Endometrial microvascular endothelial cells (primary cell): Measurements from ENCODE around the gene TCF15. TPM values are rescaled to one million over a fixed set of nuclear protein-coding genes. Genes with fewer than 3 reads are reported as not detected.
"Not testable (repeated sequence)": the region's sequence is repeated elsewhere in the genome, so short reads cannot be mapped to it uniquely, and the experiment has no call there.

ENCODE experiments used
- in situ Hi-C: cut with HindIII; loops from 2 replicates; pipeline ENCODE4 v1.10.0; 2017; ENCODE audit warnings: low sequenced_read_pairs, low pct_unique_long_range_greater_than_20kb; ENCODE audit errors: inconsistent ontology term
- total RNA-seq: library from RNA; depleted of rRNA; stranded (reverse); fragments of >200 nt; gene quantifications from one replicate; pipeline ENCODE4 v1.2.3, GENCODE V29; 2015; ENCODE audit errors: inconsistent ontology term

TCF15 gene
- total RNA-seq, 1 donor from 2014 or later, result 4.7 TPM

- in situ Hi-C loops, result no loop called here
These were observed 18.2 kb downstream of the TCF15 start for GRCh38 chr20:591941-592340.

DNA sequence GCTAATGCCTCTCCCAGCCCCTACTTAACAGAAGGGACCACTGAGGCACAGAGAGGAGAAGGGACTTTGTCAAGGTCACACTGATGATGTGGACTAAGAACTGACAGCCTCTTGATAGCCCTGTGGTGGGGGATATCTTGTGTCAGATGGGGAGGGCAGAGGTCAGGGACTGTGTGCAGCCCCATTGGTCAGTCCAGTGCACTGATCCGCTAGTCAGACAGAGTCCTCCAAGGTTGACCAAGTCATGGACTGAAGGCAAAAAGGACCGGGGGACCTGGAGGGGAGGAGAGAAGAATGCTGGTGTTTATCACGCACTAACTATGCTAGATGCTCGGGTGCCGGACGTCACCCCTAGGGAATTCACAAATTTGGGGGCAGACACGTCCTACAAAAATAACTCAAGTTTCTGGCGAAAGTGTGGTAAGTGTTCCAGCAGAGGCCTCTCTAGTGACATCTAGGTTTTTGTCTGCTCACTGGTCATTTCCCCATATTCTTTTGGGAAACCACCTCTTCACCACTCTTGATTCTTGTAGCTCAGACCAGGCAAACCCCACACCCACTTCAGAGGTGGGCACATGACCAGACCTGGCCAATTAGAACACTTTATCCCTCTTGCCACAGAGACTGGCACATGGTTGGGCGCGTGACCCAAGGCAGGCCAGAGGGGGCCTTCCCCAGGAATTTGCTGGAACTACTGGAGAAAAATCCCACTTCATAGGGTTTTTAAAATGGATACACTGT lies 21.0 kb downstream of the TCF15 start:
- in situ Hi-C loops, result no loop called here

DNA sequence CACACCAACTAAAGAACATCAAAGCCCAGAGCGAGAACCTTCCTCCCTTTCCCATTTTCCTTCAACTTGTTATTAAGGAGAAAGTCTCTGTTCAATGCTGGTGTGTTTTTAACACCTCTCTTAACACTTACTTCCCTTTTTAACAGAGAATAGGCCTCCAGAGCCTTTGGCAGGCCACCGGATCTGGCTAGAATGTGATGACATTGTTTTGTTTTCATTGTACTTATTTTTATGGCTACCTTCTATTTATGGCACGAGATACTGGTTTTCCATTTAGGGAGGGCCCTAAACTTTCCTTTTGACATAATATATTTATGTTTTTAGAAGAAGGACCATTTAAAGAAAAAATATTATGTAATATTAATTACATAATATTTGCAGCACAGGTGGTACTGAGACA lies 21.6 kb downstream of the TCF15 start:
- in situ Hi-C loops, result no loop called here

DNA sequence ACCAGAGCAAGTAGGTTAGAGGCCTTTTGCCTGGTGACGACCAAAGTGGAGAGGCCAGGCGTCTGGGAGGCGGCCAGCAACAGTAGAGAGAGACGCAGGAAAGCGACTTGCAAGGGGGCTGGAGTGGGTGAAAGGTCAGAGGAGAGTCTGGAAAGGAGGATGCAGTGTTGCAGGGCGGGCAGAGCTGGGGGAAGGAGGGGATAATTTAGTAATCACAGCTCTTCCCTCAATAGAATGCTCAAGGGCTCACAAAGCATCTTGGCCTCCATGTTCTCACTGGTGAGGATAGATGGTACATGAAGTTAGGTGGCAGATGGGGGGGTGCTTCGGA lies 25.2 kb downstream of the TCF15 start:
- in situ Hi-C loops, result no loop called here

- in situ Hi-C loops, result no loop called here
These were observed 25.7 kb downstream of the TCF15 start for GRCh38 chr20:584161-584970.

DNA sequence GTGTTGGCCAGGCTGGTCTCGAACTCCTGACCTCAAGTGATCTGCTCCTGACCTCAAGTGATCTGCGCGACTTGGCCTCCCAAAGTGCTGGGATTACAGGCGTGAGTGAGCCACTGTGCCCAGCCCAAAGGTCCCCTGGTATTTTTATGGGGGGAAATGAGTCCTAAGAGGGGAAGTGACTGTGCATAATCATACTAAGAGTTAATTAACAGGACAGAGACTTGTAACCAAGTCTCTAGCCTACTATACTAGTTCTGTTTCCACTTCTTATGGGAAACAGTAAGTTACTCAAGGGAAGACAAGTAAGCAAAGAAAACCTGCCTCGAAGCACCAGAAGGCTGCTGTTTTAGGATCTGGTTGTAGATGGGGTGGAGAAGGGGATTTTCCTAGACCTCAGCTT lies 27.9 kb downstream of the TCF15 start:
- in situ Hi-C loops, result no loop called here

DNA sequence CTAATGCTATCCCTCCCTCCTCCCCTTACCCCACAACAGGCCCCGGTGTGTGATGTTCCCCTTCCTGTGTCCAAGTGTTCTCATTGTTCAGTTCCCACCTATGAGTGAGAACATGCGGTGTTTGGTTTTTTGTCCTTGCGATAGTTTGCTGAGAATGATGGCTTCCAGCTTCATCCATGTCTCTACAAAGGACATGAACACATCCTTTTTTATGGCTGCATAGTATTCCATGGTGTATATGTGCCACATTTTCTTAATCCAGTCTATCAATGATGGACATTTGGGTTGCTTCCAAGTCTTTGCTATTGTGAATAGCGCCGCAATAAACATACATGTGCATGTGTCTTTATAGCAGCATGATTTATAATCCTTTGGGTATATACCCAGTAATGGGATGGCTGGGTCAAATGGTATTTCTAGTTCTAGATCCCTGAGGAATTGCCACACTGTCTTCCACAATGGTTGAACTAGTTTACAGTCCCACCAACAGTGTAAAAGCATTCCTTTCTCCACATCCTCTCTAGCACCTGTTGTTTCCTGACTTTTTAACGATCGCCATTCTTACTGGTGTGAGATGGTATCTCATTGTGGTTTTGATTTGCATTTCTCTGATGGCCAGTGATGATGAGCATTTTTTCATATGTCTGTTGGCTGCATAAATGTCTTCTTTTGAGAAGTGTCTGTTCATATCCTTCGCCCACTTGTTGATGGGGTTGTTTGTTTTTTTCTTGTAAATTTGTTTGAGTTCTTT lies 31.0 kb downstream of the TCF15 start:
- in situ Hi-C loops, result not testable (repeated sequence)

GRCh38 chr20:577167-577791 lies 32.8 kb downstream of the TCF15 start:
- in situ Hi-C loops, result no loop called here

DNA sequence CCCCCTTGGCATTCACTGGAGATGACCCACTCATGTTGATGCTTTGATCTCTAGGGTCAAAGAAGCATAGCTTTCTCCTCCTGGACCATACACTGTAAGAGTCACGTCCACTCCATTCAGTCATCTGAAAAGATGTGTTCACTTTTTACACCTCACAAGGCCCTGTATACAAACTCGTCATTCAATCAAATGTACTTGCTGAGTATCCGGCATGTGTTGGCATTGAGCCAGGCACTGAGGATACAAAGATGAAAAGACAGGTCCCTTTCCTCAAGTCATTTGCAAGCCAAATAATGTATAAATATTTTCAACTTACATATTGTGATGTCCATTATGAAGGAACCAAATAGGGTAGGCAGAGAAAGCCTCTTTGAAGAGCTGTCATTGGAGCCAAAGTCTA lies 34.0 kb downstream of the TCF15 start:
- in situ Hi-C loops, result no loop called here

DNA sequence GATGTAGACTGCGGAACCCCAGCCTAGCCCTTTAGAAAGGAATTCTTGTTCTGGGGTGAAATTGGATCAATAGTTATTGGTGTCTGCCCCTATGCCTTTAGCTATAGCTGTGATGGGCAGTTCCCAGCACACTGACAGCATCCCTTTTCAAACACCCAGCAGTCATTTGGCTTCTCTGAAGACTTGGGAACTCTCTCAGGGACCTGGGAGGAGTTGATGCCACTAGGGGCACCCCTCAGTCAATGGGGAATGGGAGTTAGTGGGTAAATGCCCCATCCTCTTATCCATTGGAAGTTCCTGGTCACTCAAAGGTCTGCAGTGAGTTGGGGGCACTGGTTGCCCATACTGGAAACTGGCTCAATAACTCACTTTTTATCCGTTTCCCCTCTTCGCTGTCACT lies 34.9 kb downstream of the TCF15 start:
- in situ Hi-C loops, result no loop called here

DNA sequence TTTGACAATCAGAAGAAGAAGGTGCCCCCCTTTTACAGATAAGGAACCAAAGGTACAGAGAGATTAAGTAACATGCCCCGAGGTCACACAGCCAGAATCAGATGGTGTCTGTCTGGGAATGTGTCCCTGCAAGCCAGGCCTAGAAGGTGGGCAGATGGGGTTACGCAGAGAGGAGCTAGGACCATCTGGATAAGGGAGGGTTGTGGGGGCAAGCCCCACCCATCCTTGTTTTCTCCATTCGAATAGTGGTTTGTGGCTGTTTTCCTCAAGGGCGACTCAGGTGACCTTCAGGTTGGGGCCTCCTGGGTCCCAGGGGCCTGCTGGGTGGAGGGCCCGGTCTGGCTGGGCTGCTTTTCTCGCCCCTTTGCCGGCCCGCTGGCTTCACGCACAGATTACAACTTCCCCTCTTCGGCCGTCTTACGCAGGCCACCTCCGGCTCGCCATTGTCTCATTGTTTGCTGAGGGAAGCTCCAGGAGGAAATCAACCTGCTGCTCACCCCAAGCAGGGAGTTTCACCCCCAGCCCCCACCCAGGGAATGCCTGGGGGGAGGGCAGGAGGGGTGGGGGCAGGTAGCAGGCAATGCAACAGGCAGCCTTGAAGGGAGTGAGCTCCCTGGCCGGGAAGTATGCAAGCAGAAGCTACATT lies 35.7 kb downstream of the TCF15 start:
- in situ Hi-C loops, result no loop called here

GRCh38 chr20:573414-574296 lies 36.5 kb downstream of the TCF15 start:
- in situ Hi-C loops, result no loop called here

GRCh38 chr20:572727-573126 lies 37.4 kb downstream of the TCF15 start:
- in situ Hi-C loops, result no loop called here

DNA sequence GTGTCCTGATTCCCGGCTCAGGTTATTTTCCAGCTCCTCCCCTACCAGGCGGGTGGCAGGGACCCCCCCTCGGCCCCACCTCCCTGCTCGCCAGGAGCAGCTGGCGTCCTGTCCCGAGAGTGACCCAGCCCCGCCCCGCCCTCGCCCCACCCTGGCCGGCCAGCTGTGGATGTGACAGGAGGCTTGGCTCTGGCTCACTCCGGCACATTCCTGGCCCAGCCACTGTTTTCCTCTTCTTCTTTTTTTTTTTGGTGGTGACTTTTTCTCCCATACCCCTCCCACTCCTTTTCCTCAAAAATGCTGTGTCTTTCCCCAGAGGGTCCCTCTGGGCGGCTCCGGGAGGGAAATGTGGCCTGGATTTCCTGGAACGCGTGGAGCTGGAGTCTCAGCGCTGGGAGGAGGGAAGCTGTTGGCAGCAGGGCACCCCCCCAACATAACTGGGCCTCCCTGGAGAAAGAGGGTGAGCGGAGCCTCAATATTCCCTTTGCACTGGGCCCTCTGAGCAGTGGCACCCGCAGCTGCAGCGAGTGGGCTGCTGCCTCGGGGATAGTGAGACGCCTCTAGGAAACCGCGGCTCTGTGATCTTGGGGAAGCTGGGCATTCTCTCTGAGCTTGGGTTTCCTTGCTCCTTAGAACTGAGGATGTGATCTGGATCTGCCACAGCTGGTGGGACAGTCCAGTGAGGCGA lies 38.2 kb downstream of the TCF15 start:
- in situ Hi-C loops, result no loop called here

DNA sequence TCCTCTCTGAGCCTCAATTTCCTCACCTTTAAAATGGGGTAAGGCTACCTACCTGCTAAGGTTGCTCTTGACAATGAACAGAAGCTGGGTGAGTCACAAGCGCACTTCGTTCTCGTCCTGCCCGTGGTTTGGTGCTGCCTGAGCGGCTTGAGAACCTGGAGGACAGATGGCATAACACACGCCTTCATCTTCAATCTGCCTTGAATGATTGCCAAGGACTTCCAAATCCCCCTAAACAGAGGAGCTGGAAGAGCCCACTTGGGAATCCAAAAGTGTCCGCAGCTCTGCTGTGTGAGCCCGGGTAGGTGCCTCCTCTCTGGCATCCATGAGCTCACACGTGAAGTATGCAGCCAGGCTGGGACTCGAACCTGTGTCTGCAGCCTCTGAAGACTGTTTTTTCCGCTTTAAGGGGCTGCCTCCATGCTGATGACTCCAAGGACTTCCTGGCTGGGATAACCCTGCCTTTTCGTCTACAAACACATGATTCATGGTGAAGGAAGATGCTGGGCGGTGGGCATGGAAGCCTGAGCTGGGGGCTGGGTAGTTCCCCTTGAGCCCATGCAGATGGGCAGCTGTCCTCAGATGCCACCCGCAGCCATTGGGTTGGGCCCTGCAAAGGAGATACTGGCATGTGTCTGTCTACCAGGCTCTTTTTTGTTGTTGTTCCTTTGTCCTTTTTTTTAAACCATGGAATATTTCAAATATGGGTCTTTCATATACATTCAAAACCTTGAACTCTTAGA lies 41.3 kb downstream of the TCF15 start:
- in situ Hi-C loops, result no loop called here

- in situ Hi-C loops, result no loop called here
These were observed 41.9 kb downstream of the TCF15 start for GRCh38 chr20:568097-568652.

DNA sequence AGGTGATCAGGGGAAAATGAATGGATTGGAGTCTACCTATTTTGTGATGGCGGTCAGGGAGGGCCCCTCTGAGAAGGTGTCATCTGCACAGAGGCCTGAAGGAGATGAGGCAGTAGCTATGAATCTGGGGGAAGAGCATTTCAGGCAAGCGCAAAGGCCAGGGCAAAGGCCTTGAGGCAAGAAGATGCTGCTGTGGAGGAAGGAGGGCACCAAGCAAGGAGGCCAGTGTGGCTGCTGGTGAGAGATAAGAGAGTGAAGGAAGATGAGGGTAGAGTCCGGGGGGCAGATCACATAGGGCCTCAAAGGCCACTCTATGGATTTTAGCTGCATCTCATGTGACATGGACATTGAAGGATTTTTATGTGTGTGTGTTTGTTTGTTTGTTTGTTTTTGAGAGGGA lies 45.9 kb downstream of the TCF15 start:
- in situ Hi-C loops, result no loop called here
